ENCODE measurements around the gene RAD9B.
"Not testable (repeated sequence)": the region's sequence is repeated elsewhere in the genome, so short reads cannot be mapped to it uniquely, and the experiment has no call there.

Gene RAD9B

GRCh38 chr12:110501752-110502738 is at the start of gene RAD9B, which contains the start of gene VPS29:
TSS of gene RAD9B (plus strand) at chr12:110502331. CDS start at chr12:110502338, 7 bp downstream.
TSS of gene VPS29 (minus strand) at chr12:110502111. CDS start at chr12:110502051, 60 bp downstream.
- peak; percentile 99 for DNase-seq

GRCh38 chr12:110453569-110454296 is 48.4 kb upstream of the RAD9B start:
- no peak for DNase-seq

DNA sequence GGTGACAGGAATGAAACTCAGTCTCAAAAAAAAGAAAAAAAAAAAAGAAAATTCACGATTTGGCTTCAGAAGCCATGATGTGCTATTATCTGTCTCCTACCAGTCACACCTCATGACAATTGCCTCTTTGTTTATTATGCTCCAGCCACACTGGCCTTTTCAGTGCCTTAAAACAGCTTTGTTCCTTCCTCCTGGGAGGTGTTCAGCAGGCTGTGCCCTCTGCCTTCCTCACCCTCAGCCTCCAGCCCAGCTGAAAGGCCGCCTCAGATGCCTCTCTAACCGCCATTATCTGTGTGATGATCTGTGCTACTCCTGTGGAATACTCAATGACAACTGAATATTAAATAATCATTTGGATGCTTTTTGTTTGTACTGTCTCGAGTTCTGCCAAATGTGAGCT is 43.4 kb upstream of the RAD9B start:
- no peak for DNase-seq

DNA sequence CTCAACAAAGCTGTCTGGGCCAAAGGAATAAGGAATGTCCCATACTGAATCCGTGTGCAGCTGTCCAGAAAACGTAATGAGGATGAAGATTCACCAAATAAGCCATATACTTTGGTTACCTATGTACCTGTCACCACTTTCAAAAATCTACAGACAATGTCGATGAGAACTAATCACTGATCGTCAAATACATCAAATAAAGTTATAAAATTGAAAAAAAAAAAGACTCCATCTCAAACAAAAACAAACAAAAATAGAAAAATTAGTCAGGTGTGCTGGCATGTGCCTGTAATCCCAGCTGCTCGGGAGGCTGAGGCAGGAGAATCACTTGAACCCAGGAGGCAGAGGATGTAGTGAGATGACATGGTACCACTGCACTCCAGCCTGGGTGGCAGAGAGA is 40.9 kb upstream of the RAD9B start:
- not testable (repeated sequence) for DNase-seq

- DNase-seq = no peak
These were observed 37.1 kb upstream of the RAD9B start for GRCh38 chr12:110465024-110465423.

DNA sequence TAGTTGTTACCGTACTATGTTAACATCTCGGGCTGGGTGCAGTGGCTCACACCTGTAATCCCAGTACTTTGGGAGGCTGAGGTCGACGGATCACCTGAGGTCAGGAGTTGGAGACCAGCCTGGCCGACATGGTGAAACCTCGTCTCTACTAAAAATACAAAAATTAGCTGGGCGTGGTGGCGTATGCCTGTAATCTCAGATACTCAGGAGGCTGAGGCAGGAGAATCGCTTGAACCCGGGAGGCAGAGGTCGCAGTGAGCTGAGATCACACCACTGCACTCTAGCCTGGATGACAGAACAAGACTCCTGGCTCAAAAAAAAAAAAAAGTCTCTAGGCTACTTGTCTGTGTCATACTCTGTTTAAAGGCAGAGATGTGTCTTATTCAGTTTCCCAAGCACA is 36.4 kb upstream of the RAD9B start:
- DNase-seq = not testable (repeated sequence)

- no peak for DNase-seq
These were observed 35.3 kb upstream of the RAD9B start for GRCh38 chr12:110466791-110467190.

GRCh38 chr12:110467847-110468213 is 34.3 kb upstream of the RAD9B start:
- no peak for DNase-seq

- DNase-seq = peak; percentile 98
These were observed 33.7 kb upstream of the RAD9B start, which contains the start of the genes FAM216A and GPN3 for GRCh38 chr12:110468214-110469048. TSS of gene FAM216A (plus strand) at chr12:110468845. CDS start at chr12:110468876, 31 bp downstream. TSS of gene GPN3 (minus strand) at chr12:110468257. CDS start at chr12:110468203, 54 bp downstream.

GRCh38 chr12:110475426-110475825 is 26.7 kb upstream of the RAD9B start:
- DNase-seq = no peak

DNA sequence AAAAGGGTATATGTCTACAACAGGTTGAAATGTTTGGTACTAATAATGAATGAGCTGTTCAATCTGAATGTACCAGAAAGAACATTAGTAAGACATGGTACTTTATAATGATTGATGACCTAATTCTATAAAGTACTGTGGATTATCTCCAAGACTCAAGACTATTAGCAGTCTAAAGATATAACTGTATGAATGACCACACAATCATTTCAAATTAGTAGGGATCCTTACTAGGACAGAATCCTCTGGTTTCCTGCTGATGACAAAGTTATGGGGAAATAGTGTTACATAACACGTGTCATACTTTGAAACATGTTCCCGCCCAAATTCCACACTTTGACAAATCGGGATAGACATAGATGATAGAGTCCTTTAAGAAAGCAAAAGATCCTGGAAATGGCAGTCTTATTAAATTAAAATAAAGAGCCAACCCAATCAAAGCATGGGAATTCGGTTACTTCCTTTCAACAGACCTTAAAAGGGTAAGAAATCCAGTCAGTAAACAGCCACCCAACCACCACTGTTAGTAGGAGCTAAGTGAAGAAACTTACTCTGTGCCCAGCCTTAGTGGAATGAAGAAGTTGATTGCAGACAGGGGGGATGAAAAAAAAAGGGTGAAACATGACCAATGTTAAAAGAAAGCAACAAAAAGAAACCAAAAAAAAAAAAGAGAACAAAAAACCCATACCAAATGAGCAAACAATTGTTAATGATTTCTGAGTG is 3.0 kb upstream of the RAD9B start:
- DNase-seq = no peak

DNA sequence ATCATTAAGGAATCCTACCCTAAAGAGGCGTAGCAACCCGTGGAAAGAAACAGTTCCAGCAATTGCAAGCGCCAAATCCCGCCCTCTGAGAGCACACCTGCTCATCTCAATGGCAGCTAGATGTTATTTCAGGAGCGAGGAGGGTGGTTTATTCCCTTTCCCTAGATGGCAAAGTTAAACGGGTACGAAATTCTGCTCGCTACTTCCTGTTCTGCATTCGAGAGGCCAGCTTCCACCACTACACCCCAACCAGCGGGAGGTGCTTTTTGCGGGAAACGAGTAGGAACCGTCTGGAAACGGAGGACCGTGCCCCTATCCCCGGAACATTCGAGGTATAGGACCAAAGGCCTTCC is 756 bp upstream of the RAD9B start:
- no peak for DNase-seq

DNA sequence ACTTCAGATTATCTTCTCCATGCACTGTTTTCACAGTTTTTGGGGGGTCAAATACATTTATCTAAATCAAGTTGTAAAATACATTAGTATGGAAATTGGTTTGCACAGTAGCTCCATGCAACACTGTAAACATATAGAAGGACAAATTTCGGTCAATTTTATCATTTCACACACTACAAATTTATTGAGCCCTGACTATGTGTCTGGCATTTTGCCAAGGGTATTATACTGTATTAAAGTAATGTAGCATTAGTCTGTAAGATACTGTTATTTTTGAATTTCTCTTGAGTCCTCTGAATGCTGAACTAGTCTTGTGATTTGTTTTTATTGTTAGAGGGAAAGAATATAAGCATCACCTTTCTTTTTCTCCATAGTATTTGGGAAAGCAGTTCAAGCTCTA is 1.3 kb downstream of the RAD9B start:
- DNase-seq = no peak

- DNase-seq = no peak
These were observed 3.2 kb downstream of the RAD9B start for GRCh38 chr12:110505332-110505731.

DNA sequence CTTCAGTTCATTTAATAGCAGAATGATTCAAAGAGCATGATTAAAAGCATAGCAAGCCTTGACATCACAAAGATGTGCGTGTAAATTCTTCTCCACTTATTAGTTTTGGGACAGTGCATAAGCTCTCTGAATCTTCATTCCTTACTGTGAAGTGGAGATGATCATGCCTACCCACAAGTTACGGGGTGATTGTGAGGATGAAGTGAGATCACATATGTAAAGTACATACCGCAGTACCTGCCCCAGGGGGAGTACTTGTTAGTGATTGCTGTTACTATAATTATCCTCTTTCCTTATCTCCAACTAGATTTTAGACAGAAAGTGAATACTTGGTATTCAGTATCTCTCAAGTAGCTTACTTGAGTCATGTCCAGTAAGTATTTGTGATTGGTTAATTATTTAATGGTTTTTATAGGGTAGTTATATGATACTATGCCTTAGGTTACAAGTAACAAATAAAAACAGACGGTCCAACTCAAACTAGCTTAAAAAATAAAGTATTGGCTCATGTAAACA is 6.0 kb downstream of the RAD9B start:
- DNase-seq = no peak

DNA sequence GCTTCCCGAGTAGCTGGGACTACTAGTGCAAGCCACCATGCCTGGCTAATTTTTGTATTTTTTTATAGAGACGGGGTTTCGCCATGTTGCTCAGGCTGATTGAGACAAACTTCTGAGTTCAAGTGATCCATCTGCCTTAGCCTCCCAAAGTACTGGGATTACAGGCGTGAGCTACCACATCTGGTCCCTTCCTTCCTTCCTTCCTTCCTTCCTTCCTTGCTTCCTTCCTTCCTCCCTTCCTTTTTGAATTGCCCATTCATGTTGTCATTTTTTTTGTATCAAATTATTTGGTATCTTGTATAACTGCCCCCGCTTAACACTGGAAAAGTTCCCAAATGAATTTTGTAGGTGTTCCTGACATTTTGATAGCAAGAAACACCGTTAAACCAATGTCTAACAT is 11.7 kb downstream of the RAD9B start:
- DNase-seq = no peak

- DNase-seq = no peak
These were observed 12.2 kb downstream of the RAD9B start for GRCh38 chr12:110514363-110514762.

- DNase-seq = no peak
These were observed 14.9 kb downstream of the RAD9B start for GRCh38 chr12:110516995-110517394.

- DNase-seq = not testable (repeated sequence)
These were observed 15.9 kb downstream of the RAD9B start for GRCh38 chr12:110518014-110518413.

- DNase-seq = not testable (repeated sequence)
These were observed 19.0 kb downstream of the RAD9B start for GRCh38 chr12:110520876-110521712.

All from CD4-positive, alpha-beta T cell treated with Interleukin-17A for 1 hour (primary cell).